22Rv1 (cell line): ENCODE data around the gene SUSD4.

ENCODE experiments used
- CTCF ChIP-seq: fragments of 450-650 bp; IDR thresholded peaks from 2 replicates; pipeline ENCODE4 v1.5.1; 2017; ENCODE audit warnings: mild to moderate bottlenecking
- ZFX ChIP-seq: fragments of 450-650 bp; IDR thresholded peaks from 2 replicates; pipeline ENCODE4 v1.6.1; 2017; ENCODE audit warnings: antibody characterized with exemption, borderline replicate concordance

GRCh38 chr1:223328566-223328965 lies 35.4 kb downstream of the SUSD4 start:
- TF ChIP-seq CTCF (no peak), ZFX (no peak)
